Measurements from ENCODE around the gene RSPO4.

GRCh38 chr20:1020614-1021013 lies 18.5 kb upstream of the RSPO4 start:
- no peak for TF ChIP-seq POLR2A (IDR thresholded peaks at IDR 0.05; ENCODE audit: low read length)
- no peak for TF ChIP-seq GATA1 (IDR thresholded peaks at IDR 0.05; ENCODE audit: low read depth, low read length)
